Keratinocyte (primary cell): Measurements from ENCODE around the gene MAPK12.
A peak's percentile ranks its signal among the peaks of the same experiment; 100 is the strongest.

Experiments
- EZH2 ChIP-seq: IDR thresholded peaks from one replicate; pipeline ENCODE4 v1.6.1; 2012; ENCODE audit warnings: inconsistent platforms, mild to moderate bottlenecking, low read length, moderate library complexity
- TF ChIP-seq, protein P1 (sequence below), 3 experiments: IDR thresholded peaks in 1 of 3; conservative IDR thresholded peaks in 1 of 3; optimal IDR thresholded peaks in 1 of 3; 2 replicates in 2 of 3; 3 replicates in 1 of 3; pipeline versions ENCODE3 to v1.5.1; 2011; ENCODE audit warnings: low read length in 3 of 3, mild to moderate bottlenecking in 3 of 3, moderate library complexity in 2 of 3, control low read depth in 1 of 3, inconsistent platforms in 1 of 3; ENCODE audit not compliant: insufficient read depth in 2 of 3; ENCODE audit errors: extremely low read depth in 1 of 3

DNA sequence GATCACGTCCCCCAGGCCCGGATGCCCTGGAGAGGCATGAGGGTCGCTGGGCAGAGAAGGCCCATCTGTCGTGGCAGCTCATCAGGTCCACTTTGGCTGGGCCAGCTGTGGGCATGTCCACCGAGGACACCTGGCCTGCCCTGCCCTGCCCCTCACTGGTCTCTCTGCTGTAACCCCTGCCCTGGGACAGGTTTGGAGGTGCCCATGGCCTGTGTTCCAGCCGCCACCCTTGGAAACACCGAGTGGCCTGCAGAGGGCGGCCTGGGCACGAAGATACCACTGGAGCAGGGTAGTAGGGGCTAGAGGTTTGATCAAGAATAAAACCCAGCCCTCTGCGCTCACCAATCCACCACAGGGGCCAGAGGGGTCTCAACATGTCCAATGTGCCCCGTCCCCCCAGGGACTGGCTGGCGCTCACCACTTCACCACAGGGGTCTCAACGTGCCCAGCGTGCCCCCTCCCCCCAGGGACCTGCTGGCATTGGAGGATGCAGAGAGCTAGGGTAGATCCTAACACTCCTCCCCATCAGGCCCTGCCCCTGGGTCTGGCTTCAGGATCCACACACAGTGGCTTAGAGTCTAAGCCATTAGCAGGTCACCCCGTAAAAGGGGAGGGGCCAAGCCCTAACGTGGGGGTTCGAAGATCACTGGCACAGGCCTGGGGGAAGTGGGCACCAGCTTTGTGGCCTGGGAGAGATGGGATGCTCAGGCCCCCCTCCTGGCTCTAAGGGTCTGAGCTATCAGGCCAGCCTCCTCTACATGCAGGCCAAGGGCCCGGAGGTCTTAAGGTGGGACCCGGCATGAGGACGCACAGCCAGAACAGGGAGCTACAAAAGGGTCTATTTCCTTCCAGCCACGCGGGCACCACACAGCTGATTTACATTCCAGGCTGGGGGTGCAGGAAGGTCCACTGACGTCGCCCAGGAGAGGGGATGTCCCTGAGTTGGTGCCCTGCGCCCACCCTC, 9.1 kb downstream of the MAPK12 start:
- TF ChIP-seq, protein P1, sequence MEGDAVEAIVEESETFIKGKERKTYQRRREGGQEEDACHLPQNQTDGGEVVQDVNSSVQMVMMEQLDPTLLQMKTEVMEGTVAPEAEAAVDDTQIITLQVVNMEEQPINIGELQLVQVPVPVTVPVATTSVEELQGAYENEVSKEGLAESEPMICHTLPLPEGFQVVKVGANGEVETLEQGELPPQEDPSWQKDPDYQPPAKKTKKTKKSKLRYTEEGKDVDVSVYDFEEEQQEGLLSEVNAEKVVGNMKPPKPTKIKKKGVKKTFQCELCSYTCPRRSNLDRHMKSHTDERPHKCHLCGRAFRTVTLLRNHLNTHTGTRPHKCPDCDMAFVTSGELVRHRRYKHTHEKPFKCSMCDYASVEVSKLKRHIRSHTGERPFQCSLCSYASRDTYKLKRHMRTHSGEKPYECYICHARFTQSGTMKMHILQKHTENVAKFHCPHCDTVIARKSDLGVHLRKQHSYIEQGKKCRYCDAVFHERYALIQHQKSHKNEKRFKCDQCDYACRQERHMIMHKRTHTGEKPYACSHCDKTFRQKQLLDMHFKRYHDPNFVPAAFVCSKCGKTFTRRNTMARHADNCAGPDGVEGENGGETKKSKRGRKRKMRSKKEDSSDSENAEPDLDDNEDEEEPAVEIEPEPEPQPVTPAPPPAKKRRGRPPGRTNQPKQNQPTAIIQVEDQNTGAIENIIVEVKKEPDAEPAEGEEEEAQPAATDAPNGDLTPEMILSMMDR (optimal IDR thresholded peaks at IDR 0.05 in 1 of 3, IDR thresholded peaks at IDR 0.05 in 1 of 3, conservative IDR thresholded peaks at IDR 0.05 in 1 of 3; ENCODE audit: extremely low read depth in 1 of 3, insufficient read depth in 2 of 3, low read length in 3 of 3): peak; percentile 64 to 94 (median 72)
- TF ChIP-seq EZH2: no peak
